Measurements from ENCODE around the gene RAD51B.
"Not testable (repeated sequence)": the region's sequence is repeated elsewhere in the genome, so short reads cannot be mapped to it uniquely, and the experiment has no call there.

RAD51B gene

DNA sequence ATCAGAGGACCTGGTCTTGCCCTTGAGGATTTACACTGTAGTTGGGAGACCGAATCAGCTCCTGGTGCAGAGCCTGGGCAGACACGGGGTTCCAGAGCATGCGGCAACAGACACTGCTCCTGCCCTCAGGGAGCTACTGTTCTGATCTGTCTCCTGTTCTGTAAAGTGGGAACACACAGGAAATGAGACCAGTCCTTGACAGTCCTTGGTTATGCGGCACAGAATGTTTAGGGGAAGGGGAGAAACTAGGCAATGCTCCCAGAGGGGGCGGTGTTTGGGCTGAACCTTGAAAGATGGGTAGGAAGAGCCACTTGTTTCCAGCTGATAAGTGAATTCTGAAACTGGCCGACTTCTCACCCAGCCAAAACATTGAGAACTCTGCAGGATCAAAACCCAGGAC lies 840.9 kb downstream of the RAD51B start:
- H3K4me3 ChIP-seq (replicated peaks in 1 of 2; ENCODE audit: low read depth in 2 of 2, low read length in 2 of 2) = no peak overlapping the region
- TF ChIP-seq, protein P1, sequence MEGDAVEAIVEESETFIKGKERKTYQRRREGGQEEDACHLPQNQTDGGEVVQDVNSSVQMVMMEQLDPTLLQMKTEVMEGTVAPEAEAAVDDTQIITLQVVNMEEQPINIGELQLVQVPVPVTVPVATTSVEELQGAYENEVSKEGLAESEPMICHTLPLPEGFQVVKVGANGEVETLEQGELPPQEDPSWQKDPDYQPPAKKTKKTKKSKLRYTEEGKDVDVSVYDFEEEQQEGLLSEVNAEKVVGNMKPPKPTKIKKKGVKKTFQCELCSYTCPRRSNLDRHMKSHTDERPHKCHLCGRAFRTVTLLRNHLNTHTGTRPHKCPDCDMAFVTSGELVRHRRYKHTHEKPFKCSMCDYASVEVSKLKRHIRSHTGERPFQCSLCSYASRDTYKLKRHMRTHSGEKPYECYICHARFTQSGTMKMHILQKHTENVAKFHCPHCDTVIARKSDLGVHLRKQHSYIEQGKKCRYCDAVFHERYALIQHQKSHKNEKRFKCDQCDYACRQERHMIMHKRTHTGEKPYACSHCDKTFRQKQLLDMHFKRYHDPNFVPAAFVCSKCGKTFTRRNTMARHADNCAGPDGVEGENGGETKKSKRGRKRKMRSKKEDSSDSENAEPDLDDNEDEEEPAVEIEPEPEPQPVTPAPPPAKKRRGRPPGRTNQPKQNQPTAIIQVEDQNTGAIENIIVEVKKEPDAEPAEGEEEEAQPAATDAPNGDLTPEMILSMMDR (IDR thresholded peaks at IDR 0.05; ENCODE audit: low read depth, low read length) = no peak

DNA sequence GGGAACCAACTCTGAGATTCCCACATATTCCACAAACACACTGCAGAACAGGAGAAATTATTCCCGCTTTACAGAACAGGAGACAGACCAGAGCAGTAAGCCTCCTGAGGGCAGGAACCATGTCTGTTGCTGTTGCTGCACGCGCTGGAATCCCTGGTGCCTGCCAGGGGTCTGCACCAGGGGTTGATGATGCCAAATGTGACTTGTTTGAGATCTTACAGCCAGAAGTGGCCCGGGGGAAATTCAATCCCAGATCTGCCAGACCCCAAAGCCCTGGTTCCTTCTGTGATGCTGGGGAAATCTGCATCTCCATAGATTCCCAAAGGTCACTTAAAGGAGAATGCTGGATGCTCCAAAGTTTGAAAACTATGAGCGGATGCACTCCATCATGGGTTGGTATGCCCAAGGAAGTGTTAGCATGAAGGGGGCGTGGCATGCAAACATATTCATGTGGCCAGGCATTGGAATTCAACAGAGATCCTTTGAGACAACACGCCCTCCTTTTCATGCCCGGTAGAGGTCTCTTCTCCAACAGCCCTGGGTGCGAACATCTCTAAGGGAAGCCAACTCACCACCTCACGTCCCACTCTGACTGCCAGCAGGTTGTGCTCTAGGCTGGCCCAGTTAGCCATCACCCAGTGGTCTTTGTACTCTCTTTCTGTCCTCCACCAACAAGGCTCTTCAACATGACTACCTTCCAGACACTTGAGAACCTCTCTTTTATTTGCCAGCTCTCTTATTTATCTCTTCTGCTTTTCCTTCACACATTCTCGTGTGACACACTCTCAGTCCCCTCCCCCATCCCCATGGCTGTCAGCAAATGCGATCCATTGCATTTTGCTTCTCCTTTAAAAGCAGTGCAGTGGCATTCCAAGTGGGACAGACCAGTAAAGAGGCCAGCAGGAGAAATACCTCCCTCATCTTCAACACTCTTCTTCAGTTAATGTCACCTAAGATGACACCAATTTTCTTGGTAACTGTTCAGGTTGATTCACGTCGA lies 841.9 kb downstream of the RAD51B start:
- DNase-seq (ENCODE audit: low read depth in 2 of 2) = no peak
- TF ChIP-seq, protein P1 (IDR thresholded peaks at IDR 0.05; ENCODE audit: low read depth, low read length) = no peak
- H3K4me3 ChIP-seq (replicated peaks in 1 of 2; ENCODE audit: low read depth in 2 of 2, low read length in 2 of 2) = no peak overlapping the region

More for the DNA sequence above, 840.9 kb downstream of the RAD51B start:
- DNase-seq (ENCODE audit: low read depth in 2 of 2) = no peak

DNA sequence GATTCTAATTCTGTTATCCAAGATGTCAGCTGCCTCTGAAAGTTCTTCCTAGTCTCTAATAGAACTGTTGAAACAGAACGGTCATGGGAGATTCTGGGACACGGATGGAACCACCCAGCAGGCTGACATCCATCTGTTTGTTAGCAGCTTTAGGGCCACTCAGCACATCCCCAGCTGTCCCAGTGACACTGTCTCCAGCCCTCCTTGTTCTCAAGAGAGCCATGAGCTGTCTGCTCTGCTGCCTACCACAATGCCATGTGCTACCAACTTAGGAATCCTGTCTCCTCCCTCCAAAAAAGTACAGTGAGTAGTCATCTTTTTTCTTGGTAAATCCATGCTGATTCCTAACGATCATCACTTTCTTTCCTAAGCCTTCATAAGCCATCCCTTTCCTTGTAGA lies 842.8 kb downstream of the RAD51B start:
- DNase-seq (ENCODE audit: low read depth in 2 of 2) = no peak
- TF ChIP-seq, protein P1 (IDR thresholded peaks at IDR 0.05; ENCODE audit: low read depth, low read length) = no peak
- H3K4me3 ChIP-seq (replicated peaks in 1 of 2; ENCODE audit: low read depth in 2 of 2, low read length in 2 of 2) = no peak overlapping the region

DNA sequence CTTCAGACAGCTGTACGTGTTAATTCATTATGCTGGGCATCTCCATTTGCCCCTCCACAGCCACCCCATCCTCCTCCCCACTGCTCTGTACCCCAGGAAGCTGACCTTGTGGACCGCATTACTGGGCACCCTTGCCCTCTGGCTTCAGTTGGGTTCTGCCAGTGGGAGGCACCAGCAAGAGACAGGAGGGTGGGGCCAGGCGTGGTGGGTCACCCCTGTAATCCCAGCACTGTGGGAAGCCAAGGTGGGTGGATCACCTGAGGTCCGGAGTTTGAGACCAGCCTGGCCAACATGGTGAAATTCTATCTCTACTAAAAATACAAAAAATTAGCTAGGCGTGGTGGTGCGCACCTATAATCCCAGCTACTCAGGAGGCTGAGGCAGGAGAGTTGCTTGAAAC lies 843.2 kb downstream of the RAD51B start:
- H3K4me3 ChIP-seq (replicated peaks in 1 of 2; ENCODE audit: low read depth in 2 of 2, low read length in 2 of 2); DNase-seq (ENCODE audit: low read depth in 2 of 2): not testable (repeated sequence)

DNA sequence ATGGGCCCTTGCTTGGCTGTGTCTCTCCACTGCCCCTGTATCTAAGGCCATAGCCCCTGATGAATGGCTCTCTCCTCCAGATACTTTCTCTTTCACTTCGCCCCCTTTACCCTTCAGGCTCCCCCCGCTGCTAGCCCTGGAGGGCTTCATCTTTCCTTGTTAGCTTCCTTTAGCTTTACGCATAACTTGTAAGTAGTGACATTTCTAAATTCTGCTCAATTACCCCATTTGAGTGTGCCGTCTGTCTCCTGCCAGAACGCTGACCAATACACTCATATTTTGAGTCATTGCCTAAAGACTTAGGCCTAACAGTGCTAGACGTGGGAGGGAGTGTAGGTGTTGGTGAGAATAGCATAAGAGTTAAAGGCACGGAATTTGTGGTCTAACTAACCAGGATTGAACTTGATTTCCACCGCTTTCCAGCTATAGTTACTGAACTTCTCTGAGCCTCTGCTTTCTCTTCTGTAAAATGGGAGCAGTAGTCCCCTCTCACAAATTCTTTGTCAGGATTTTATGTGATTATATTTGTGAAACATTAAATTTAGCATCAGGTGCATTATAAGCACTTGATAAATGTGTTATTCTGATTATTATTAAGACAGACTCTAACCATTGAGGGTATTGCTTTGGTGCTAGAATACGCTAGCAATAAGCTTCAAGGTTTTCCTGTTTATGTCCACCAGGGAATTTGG lies 844.0 kb downstream of the RAD51B start:
- TF ChIP-seq, protein P1 (IDR thresholded peaks at IDR 0.05; ENCODE audit: low read depth, low read length) = no peak
- H3K4me3 ChIP-seq (replicated peaks in 1 of 2; ENCODE audit: low read depth in 2 of 2, low read length in 2 of 2) = no peak overlapping the region
- DNase-seq (ENCODE audit: low read depth in 2 of 2) = peak; percentile 40 to 59

DNA sequence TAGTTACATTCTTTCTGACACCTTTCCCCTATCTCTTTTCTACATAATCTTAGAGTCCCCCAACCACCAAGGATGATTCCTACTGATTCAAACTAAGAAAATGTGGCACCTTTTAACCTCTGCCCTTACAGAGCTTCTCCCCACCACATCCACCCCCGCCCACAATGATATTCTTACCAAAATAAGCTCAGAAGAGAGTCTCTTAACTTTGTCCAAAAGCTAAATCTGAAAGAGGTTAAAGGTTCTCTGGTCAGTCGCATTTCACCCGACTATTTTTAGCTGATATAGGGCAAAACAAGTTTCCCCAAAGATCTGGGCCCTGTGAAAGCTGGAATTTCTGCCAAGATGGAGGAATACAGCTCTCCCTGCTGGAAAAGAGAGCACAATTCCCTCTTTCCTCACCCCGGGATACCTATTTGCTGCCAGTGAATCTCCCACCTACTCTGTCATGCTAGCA lies 844.7 kb downstream of the RAD51B start:
- TF ChIP-seq, protein P1 (IDR thresholded peaks at IDR 0.05; ENCODE audit: low read depth, low read length) = no peak
- no peak for DNase-seq (ENCODE audit: low read depth in 2 of 2)
- no peak overlapping the region for H3K4me3 ChIP-seq (replicated peaks in 1 of 2; ENCODE audit: low read depth in 2 of 2, low read length in 2 of 2)

DNA sequence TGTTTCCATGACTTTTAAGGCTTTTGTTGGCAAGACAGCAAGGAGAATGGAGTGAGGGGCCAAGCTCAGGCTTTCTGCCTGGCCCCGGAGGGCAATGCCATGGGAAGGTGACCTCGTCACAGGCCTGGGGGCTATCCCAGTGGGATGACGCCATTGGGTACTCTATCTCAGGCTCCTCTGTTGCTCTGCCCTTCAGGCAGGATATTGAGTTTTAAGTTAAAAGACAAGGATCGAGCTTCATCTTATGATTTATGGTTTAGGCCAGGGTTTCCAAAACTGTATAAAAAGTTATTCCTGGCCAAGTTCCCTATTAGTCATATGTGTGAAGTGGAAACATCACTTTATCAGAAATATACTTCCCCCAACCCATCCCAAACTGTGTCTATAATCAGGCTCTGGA lies 845.6 kb downstream of the RAD51B start:
- no peak overlapping the region for H3K4me3 ChIP-seq (replicated peaks in 1 of 2; ENCODE audit: low read depth in 2 of 2, low read length in 2 of 2)
- DNase-seq (ENCODE audit: low read depth in 2 of 2) = peak; percentile 52 to 59
- TF ChIP-seq, protein P1 (IDR thresholded peaks at IDR 0.05; ENCODE audit: low read depth, low read length) = no peak

Measured in cardiac fibroblast (primary cell).